ENCODE data around the gene UGT1A1.

The UGT1A1 gene

DNA sequence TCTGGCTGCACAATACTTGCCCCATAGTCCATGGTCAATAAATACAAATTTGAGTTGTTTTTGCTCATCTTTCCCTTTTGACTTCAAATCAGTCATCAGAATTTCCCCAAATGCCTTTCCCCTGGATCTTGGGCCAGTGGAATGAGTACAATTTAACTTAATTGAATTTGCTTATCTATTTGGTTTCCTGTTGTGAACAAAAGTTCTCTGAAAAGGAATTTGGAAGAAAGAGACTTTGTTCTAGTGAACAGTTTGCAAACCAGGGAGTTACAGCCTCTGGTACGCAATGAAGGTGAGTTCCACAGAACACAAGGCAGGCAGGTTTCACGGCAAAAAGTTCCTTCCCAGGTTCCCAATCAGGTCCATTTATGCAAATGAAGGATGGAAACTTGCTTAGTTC, 1.2 kb upstream of the UGT1A1 start:
- DNase-seq, result no peak

DNA sequence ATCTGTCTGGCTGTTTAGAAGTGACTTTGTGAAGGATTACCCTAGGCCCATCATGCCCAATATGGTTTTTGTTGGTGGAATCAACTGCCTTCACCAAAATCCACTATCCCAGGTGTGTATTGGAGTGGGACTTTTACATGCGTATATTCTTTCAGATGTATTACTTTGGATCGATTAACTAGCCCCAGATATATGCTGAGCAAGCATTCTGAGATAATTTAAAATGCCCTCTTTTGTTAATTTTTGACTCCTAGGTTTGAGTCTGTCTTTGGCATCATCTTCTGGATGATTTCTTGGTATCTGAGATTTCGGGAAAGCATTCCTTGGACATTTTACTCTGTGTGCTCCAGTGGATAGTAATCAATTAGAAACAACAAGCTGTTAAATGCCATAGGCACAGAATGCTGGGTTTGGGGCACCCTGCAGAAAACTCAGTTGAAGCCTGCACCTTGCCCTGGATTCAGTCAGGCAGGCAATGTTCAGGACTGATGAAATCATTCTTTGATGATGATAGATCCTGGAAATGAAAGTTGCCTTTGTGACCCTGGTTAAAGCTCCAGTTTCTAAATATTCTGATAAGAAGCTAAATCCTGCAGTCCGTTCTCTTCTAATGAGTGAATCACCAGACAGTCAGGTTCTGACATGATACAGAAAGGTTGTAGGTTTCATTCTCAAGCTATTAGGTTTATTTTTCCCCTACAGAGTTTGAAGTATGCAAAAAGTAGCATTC, 1.1 kb downstream of the UGT1A1 start:
- no peak for DNase-seq

DNA sequence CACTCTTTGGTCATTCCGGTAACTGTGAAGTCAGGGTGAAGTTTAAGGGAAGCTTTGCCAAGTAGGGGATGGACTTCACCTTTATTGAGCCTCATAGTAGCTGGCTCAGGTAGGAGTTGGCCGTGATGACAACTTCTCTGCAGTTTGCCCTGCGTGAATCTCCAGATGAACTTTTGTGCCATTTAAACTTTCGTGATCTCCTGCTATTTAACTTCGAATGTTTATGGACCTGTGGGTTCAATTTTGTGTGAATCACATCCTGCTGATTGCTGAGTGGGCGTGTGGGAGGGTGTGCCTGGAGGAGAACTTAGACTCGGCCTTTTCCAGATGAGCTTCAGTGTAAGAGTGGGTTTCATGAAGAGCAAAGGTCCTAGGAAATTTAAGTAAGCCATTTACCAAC, 4.2 kb downstream of the UGT1A1 start:
- DNase-seq, result no peak

DNA sequence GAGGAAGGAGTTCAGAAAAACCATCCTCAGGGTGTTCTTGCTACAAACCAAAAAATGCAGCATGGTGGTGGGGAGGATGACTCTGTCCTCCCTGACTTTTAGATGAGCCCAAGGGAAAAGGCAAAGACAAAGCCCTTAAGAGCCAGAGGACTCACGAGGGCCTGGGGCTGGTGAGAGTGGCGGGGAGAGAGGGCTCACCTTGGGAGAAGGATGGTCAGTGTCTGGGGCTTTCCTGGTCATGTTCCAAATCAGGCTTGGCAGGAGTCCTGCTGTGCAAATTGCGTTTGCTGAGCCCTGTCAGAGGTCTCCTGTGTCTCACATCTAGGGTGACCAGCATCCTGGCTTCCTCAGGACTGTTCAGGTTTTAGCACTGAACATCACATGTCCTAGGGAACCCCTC, 4.7 kb downstream of the UGT1A1 start:
- no peak for DNase-seq

DNA sequence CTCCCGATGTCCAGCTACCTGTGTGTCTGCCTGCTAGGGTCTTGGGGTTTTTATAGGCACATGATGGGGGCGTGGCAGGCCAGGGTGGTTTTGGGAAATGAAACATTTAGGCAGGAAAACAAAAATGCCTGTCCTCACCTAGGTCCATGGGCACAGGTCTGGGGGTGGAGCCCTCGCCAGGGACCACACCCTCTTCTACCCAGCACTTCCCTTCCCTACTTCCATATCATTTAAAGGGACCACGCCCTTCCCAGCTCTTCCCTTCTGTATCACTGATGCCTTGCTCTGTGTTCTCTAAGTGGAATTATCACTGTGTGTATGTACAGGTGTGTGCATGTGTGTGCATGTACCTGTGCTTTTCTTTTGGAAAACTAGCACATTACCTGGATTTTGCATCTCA, 6.3 kb downstream of the UGT1A1 start:
- DNase-seq, result no peak

DNA sequence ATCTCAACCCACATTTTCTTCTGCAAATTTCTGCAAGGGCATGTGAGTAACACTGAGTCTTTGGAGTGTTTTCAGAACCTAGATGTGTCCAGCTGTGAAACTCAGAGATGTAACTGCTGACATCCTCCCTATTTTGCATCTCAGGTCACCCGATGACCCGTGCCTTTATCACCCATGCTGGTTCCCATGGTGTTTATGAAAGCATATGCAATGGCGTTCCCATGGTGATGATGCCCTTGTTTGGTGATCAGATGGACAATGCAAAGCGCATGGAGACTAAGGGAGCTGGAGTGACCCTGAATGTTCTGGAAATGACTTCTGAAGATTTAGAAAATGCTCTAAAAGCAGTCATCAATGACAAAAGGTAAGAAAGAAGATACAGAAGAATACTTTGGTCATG, 8.0 kb downstream of the UGT1A1 start:
- DNase-seq, result no peak

DNA sequence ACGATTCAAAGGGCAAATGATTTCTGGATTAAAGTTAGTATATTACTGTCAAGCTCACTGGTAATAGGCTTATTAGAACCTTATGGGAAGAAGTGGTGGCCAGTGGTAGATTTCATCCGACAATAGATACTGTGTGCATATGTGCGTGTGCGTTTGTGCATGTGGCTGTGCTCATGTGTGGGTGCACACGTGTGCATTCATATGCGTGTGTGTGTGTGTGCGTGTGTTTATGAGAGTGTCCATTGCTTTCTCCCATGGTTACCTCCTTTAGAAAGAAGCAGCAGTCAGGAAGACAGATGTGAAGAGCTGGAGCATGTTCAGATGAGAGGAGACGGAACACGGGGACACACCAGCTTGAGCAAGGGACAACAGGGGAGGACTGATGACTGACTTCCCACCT, 9.2 kb downstream of the UGT1A1 start:
- DNase-seq, result no peak

DNA sequence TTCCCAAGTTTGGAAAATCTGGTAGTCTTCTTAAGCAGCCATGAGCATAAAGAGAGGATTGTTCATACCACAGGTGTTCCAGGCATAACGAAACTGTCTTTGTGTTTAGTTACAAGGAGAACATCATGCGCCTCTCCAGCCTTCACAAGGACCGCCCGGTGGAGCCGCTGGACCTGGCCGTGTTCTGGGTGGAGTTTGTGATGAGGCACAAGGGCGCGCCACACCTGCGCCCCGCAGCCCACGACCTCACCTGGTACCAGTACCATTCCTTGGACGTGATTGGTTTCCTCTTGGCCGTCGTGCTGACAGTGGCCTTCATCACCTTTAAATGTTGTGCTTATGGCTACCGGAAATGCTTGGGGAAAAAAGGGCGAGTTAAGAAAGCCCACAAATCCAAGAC, 12.1 kb downstream of the UGT1A1 start:
- no peak for DNase-seq

DNA sequence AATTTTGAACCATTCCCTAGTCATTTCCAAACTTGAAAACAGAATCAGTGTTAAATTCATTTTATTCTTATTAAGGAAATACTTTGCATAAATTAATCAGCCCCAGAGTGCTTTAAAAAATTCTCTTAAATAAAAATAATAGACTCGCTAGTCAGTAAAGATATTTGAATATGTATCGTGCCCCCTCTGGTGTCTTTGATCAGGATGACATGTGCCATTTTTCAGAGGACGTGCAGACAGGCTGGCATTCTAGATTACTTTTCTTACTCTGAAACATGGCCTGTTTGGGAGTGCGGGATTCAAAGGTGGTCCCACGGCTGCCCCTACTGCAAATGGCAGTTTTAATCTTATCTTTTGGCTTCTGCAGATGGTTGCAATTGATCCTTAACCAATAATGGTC, 12.5 kb downstream of the UGT1A1 start:
- no peak for DNase-seq

DNA sequence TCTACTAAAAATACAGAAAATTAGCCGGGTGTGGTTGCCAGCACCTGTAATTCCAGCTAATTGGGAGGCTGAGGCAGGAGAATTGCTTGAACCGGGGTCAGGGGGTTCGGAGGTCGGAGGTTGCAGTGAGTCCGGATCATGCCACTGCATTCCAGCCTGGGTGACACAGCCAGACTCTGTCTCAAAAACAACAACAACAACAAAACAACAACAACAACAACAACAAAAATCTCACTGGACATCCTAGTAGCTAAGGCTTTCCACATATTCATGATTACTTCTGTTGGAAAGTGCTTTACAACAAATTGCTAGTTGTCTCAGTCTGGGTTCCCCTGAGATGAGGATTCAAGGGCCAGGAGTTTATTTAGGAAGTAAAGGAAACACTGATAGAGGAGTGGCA, 13.8 kb downstream of the UGT1A1 start:
- no peak for DNase-seq

DNA sequence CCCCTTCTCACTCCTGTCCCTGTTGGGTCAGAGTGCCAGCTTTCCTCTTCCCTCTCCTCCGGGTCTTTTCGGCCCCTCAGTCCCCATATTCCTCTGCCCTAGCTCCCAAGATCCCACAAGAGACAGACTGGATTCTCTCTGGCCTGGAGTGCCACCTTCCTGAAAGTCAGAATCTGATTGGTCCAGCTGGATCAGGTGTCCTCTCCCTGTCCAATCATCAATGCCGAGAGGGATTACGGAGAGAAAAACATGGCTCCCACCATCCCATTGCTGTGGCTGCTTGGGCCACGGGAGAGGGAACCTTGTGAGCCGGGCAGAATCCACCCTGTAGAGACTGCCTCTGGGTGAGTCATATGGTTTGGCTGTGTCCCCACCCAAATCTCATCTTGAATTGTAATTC, 15.3 kb downstream of the UGT1A1 start:
- DNase-seq, result no peak

DNA sequence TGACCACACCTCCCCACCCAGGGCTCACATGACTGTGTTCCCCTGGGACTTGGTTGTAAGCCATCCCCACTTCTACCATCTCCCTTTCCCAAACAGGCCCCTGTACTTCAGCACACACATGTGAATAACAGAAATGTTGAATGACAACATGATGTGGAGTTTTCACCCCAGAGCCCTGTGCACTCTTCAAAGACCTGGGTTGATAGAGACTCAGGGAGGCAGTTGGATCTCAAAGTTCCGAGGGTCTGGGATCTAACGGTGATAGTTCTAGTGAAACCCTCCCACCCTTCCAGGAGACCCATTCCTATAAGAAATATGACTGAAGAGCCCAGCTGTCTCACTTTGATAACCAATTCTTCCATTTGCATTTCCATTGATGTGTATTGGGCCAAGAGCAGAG, 18.0 kb downstream of the UGT1A1 start, which contains the start of gene MROH2A:
MROH2A (plus strand) TSS at position 301 of the 400 bp plus-strand sequence. CDS start 1,029 bp downstream, outside the sequence.
- DNase-seq, result no peak

DNA sequence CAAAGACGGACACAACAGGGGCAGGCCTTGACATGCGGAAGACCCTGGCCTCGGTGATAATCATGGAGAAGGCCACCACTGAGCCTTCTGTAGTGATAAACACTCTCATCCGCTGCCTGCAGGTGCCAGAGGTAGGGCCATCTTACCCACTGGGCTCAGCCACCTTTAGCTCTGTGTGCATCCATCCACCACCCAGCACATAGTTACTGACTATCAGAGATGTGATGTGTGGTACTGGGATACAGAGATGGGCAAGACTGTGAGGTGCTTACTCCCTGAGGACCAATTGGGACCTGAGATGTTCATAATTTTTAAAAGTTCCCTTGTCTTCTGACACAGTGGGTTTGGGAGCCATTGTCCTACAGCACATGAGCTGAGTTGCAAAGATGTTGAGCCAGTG, 19.7 kb downstream of the UGT1A1 start:
- DNase-seq, result no peak

DNA sequence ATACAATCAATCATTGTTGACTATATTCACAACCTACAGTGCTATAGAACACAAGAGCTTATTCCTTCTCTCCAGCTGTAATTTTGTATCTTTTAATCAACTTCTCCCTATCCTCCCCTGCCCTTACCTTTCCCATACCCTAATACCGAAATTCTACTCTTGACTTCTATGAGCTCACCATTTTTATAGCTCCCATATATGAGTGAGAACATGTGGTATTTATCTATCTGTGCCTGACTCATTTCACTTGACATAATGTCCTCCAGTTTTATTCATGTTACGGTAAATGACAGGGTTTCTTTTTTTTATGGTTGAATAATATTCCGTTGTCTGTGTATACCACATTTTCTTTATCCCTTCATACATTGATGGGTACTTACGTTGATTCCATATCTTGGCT, 20.7 kb downstream of the UGT1A1 start:
- no peak for DNase-seq

DNA sequence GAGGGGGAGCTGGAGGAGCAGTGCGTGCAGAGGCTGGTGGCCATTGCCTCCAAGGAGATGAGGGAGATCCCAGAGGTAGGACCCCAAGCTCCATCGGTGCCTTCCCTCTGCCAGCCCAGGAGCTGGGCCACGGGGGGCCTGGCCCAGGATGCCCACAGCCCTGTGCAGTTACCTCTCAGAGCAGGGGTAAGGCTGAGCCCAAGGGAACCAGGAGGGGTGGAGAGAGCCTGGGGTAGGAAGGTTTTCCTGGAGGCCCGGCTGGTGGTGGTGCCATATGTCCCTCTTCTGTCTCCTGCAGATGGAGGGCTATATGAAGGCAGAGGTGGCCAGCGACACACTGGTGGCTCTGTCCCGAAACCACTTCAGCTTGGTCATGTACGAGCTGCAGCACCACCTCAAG, 29.5 kb downstream of the UGT1A1 start:
- DNase-seq, result no peak

DNA sequence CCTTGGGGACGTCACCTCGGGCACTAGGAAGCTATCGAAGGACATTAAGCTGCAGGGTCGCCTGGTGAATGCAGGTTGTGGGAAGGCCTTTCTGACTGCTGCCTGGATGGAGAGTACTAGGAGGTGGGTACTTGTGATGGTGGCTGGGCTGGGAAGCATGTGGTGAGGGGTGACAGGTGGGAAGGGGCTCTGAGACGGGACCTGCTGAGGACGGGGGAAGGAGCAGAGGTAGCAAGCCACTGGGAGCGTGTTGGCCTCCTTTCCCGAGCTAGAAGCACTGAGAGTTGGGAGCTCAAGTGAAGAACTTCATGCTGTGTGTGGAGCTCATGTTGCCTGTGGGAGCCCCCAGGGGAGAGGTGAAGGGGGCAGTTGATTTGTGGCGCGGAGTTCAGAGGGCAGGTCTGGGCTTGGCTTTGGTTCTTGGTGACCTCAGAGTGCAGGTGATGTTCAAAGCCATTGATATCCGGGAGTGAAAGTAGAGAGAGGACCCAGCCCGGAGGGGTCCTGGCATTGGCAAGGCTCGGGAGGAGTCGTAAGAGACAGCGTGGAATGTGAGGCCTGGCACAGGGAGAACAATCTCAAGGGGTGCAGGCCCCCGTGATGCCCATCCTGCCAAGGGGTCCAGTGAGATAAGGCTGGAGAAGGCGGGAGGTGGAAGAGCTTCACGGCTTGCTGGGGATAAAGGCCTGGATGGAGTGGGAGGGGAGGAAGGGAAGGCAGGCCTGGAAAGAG, 31.2 kb downstream of the UGT1A1 start:
- DNase-seq, result no peak

DNA sequence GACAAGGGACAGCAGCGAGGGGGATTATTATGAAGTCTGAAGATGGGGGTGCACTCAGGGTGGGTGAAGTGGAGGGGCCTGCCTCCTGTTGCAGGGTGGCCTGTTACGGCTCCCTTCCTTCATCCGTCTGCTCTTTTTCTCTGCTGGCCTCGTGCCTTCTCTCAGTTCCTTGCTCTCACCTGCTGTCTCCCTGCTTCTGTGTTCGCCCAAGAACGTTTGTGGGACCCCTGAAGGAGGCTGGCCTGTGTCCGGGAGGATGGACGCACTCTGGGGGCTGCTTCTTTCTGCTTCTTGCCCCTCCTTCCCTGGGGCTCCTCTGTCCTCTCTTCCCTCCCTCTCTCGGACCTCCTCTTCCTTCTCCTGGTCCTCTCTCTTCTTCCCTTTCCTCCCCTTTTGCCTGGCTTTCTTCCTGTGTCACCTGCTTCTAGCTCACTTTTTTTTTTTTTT, 31.8 kb downstream of the UGT1A1 start:
- DNase-seq, result no peak

DNA sequence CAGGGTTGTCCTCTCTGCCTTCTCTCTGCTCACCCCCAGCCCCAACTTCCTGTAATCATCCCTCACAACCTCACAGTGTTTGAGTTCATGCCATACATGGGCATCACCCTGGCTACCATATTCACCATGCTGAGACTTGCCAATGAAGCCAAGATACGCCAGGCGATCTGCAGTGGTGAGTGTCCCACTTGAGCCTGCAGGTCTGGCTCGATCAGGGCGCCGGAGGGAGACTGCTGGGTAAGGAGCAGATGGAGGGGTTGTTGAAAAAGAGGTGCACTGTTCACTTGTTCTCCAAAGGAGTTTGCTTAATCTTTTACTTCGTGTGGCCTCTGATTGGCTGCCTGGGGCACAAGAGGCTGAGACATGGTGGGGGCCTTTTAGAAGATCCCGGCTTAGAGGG, 32.6 kb downstream of the UGT1A1 start:
- DNase-seq, result no peak

DNA sequence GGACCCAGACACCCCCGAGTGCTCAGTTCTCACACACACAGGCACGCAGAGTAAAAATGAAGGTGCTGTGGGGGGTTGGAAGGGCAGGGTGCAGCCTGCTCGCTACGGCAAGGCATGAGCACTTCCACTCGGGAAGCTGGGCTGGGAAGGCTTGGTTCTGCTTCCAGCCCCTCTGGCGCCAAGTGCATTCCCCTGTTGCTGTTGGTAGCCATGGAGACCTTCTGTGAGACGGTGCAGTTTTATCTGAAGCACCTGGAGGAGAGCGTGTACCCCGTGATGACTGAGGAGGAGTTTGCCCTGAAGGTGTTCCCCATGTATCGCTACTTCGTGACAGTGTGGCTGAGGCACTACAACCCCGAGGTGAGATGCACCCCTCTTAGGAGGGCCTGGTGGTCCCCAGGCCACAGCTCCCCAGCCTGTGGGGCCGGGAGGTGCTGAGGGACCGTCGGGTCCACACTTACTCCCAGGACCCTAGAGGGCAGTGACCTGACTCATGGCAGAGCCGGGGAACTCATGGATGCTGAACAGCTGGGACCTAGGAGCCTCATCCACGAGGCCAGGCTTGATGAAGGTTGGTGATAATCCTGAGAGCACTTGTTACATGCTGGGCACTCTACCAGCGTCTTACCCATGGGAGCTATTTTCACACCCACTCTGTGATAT, 33.5 kb downstream of the UGT1A1 start:
- DNase-seq, result no peak

DNA sequence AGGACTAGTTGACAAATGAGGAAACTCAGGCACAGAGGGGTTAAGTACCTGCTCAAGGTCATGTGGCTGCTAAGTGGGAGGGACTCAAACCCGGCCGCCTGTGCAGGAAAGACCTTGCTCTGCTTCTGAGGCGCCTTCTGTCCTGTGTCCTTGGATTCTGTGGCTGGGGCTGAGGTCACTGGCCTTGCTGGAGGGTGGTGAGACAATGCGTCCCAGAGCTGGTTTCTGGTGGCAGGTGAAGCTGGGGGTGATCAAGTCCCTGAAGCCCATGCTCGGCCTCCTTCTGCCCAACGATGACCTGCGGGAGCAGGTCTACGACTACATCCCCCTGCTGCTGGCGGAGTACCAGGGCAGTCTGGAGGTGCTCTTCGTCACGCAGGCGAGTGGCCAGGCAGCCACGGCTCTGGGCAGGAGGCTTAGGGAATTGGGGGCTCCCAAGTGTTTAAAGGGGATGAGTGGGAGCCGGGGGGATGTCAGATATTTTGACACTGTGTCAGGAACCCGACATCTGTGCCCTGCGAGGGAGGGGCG, 34.1 kb downstream of the UGT1A1 start:
- DNase-seq, result no peak

DNA sequence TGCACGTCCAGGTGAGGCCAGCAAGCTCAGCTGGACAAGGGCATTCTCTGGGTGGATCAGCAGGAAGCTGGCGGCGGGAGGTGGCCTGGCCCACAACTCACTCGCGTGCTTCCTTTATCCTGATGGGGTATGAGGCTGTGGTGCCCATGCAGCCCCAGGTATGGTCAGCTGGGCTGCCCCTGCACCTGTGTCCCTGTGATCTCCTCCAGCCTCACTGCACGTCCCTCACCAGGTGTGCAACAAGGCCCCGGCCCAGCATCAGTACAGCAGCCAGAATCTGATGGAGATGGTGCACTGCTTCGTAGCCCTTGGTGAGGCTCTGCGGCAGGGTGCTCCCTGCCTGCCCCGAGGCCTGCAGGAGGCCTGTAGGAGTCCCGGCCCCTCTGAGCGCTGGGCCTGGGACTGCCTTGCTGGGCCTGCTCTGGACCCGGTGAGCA, 35.7 kb downstream of the UGT1A1 start:
- no peak for DNase-seq

DNA sequence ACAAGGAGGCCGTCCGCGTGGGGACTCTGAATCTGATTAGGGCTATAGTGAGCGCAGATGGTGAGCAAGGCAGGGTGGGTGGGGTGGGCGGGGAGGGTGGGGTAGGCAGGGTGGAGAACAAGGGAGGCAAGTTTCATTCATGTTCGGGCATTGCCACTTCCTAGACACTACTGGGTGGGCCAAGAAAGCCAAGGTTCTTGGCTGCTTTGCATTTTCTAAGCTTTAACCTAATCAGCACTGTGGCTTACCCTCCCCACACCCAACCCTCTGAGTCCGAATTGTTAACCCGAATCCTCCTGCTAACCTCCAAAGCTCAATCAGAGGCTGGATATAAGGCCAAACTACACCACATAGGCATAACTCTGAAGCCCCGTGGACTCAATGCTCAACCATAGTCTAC, 36.2 kb downstream of the UGT1A1 start:
- DNase-seq, result no peak

DNA sequence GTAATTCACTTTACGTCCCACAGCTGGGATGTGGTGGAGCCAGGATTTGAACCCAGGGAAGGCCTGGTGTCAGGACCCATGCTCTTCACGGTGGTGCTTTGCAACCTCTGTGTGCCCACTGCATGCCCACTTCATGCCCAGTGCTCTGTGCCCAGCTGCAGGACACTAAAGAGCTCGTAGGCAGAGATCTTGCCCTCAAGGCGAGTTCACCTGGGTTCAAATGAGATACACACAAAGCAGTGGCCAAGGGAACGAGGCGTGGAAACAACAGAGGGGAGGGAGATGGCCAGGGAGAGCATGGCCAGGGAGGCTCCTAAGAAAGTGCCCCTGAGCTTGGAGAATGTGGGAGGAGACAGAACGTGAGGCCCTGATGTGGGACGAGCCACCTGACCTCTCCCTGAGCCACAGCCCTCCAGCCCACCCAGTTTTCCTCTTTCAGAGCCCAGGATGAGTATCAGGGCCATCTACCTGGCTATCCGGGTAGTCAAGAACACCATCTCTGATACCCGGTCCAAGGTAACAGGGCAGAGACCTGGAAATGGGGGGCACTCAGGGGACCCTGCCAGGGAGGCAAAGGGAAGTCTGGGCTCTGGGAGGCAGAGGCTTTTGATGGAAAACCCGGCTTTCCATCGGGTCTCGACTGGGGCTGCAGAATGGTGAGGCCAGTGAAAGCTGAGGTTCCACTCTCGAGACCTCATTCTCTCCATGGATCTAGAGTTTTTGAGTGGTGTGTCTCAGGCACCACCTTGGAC, 38.4 kb downstream of the UGT1A1 start:
- no peak for DNase-seq
